Measurements from ENCODE around the gene APOBEC3B. TPM values are rescaled to one million over a fixed set of nuclear protein-coding genes. Genes with fewer than 3 reads are reported as not detected.
"Not testable (repeated sequence)": the region's sequence is repeated elsewhere in the genome, so short reads cannot be mapped to it uniquely, and the experiment has no call there.

The APOBEC3B gene
- total RNA-seq, 1 experiment from 2014 or later, result not detected

DNA sequence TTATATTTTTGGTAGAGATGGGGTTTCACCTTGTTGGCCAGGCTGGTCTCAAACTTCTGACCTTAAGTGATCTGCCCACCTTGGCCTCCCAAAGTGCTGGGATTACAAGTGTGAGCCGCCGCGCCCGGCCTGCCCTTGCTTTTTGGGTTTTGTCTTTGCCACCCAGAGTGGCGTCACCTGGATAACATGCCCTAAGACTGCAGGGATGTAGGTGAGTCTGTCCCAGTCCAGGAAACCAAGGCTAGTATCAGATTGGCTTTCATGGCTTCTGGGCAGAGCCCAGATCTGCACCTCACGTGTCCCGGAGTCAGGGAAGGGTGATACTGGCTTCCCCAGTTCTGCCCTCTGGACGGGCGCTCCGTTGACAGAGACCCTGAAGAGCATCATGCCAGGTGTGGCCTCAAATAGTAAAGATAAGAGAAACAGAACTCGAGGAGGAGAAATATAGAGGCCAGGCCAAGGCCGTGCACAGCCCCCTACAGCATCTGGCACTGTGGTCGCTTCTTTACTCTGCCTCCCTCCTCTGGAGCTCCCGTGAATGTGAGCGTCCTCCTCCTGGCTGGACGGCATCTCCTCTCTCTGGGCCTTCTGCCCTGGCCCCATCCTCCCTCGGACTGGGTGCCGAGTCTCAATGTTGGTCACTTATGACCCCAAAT is 7.8 kb upstream of the APOBEC3B start:
- Histone ChIP-seq H3K9me2 (replicated peaks; ENCODE audit: insufficient read depth, low read length) (no peaks in the 10 kb centered on the region), H3K4me3 (ENCODE audit: low read length) (no peak overlapping the region), H3K27ac (ENCODE audit: low read length) (no peak overlapping the region), H3K27me3 (ENCODE audit: low read length) (no peaks in the 10 kb centered on the region), H3K79me2 (ENCODE audit: low read length) (no peaks in the 10 kb centered on the region), H3K4me1 (ENCODE audit: low read length) (no peaks in the 10 kb centered on the region), H3K9ac (ENCODE audit: low read length) (no peak overlapping the region), H4K20me1 (ENCODE audit: insufficient read depth, low read depth, low read length) (no peaks in the 10 kb centered on the region), H3K9me3 (ENCODE audit: low read length) (no peaks in the 10 kb centered on the region), H3K4me2 (ENCODE audit: low read depth, low read length, poor library complexity, severe bottlenecking) (no peak overlapping the region), H2AFZ (ENCODE audit: low read length) (no peak overlapping the region), H3K36me3 (ENCODE audit: insufficient read depth, low read length) (no peaks in the 10 kb centered on the region)
- DNase-seq, result no peak

- Histone ChIP-seq H3K9me3 (ENCODE audit: low read length) (no peaks in the 10 kb centered on the region), H3K4me3 (ENCODE audit: low read length) (no peak overlapping the region), H2AFZ (ENCODE audit: low read length) (no peak overlapping the region), H3K79me2 (ENCODE audit: low read length) (no peaks in the 10 kb centered on the region), H4K20me1 (ENCODE audit: insufficient read depth, low read depth, low read length) (no peaks in the 10 kb centered on the region), H3K4me2 (ENCODE audit: low read depth, low read length, poor library complexity, severe bottlenecking) (no peak overlapping the region), H3K9ac (ENCODE audit: low read length) (no peak overlapping the region), H3K27me3 (ENCODE audit: low read length) (no peaks in the 10 kb centered on the region), H3K36me3 (ENCODE audit: insufficient read depth, low read length) (no peaks in the 10 kb centered on the region), H3K4me1 (ENCODE audit: low read length) (no peaks in the 10 kb centered on the region), H3K9me2 (replicated peaks; ENCODE audit: insufficient read depth, low read length) (no peaks in the 10 kb centered on the region), H3K27ac (ENCODE audit: low read length) (no peak overlapping the region)
- no peak for DNase-seq
Observed at GRCh38 chr22:38974826-38975175, 7.3 kb upstream of the APOBEC3B start.

GRCh38 chr22:38977289-38977688 is 4.9 kb upstream of the APOBEC3B start:
- H3K9ac ChIP-seq (ENCODE audit: low read length); H3K9me2 ChIP-seq (replicated peaks; ENCODE audit: insufficient read depth, low read length); H3K79me2 ChIP-seq (ENCODE audit: low read length); H3K4me2 ChIP-seq (ENCODE audit: low read depth, low read length, poor library complexity, severe bottlenecking); H3K4me1 ChIP-seq (ENCODE audit: low read length); DNase-seq; H3K27me3 ChIP-seq (ENCODE audit: low read length); H3K4me3 ChIP-seq (ENCODE audit: low read length); H4K20me1 ChIP-seq (ENCODE audit: insufficient read depth, low read depth, low read length); H3K27ac ChIP-seq (ENCODE audit: low read length); H2AFZ ChIP-seq (ENCODE audit: low read length); H3K9me3 ChIP-seq (ENCODE audit: low read length); H3K36me3 ChIP-seq (ENCODE audit: insufficient read depth, low read length): not testable (repeated sequence)

DNA sequence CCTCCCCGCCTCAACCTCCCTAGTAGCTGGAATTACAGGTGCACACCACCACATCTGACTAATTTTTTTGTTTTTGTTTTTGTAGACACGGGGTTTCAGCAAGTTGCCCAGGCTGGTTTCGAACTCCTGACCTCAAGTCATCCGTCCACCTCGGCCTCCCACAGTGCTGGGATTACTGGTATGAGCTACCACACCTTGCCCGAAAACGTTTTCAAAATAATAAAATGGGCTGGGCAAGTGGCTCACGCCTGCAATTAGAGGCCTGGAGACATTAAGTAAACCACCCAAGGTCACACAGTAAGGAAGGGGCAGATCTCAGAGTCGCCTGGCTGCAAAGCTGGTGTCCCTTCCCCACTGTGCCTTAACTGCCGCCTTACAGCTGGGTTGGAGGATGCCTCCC is 1.6 kb upstream of the APOBEC3B start:
- not testable (repeated sequence) for H2AFZ ChIP-seq (ENCODE audit: low read length); H3K79me2 ChIP-seq (ENCODE audit: low read length); DNase-seq; H3K4me2 ChIP-seq (ENCODE audit: low read depth, low read length, poor library complexity, severe bottlenecking); H3K9ac ChIP-seq (ENCODE audit: low read length); H3K27me3 ChIP-seq (ENCODE audit: low read length); H4K20me1 ChIP-seq (ENCODE audit: insufficient read depth, low read depth, low read length); H3K9me2 ChIP-seq (replicated peaks; ENCODE audit: insufficient read depth, low read length); H3K4me3 ChIP-seq (ENCODE audit: low read length); H3K9me3 ChIP-seq (ENCODE audit: low read length); H3K27ac ChIP-seq (ENCODE audit: low read length); H3K4me1 ChIP-seq (ENCODE audit: low read length); H3K36me3 ChIP-seq (ENCODE audit: insufficient read depth, low read length)

DNA sequence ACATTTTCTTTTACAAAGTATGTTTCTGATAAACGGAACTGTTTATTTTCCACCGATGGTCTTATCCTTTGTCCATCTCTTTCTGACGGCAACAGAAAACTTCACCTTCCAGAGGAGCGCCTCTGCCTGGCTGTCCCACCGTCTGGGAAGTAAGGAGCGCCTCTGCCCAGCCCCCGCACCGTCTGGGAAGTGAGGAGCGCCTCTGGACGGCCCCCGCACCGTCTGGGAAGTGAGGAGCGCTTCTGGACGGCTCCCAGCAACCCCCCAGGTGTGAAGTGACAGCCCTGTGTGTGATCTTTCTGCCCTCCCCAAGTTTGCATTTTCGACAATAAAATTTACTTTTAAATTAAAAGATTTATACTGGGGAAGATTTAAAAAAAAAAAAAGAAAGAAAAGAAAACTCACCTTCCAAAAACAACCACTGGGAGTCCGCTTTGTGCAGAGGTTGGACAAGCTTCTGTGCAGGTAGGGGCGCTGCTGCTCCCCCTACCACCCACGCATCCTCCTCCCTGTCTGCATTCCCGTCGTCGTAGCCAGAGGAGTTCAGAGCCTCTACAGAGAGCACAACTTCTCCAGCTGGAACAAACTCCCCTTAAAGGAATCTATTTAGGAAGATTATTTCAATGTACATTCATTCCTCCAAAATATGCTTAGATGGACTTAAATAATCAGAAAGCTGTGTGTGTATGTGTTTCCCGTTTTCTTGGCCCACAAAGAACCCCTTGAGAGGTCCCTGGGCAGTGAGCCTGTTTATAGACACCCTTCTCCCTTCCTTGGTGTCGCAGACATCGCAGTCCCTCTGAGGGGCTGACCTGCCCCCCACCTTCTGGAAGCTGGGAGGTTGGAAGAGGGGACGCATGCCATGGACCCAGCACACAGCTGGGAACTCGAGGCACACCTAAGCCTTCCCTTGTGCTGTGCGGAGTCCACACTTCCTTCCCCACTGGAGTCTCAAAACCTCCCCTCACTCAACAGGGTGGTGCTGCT is 849 bp upstream of the APOBEC3B start:
- H3K27ac ChIP-seq (ENCODE audit: low read length), result no peak overlapping the region
- no peak overlapping the region for H3K4me3 ChIP-seq (ENCODE audit: low read length)

DNA sequence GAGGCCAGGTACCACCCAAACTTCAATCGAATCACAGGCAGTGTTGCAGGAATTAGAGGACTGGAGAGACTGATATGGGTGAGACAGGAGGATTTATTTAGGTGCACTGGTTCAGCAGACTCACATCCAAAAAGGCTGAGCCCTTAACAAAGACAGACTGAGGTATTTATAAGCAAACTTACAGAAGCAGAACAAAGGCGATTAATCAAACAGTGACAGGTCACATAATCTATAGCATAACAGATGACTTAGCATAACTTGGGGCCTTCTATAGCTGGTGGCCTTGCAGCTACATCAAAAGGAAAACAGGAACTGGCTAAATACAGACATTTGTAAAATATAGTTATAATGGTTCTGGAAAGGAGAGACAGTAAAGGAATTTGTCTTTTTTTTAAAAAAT is 2.1 kb downstream of the APOBEC3B start:
- H3K79me2 ChIP-seq (ENCODE audit: low read length), result no peaks in the 10 kb centered on the region
- H3K36me3 ChIP-seq (ENCODE audit: insufficient read depth, low read length), result no peaks in the 10 kb centered on the region
- no peaks in the 10 kb centered on the region for H3K4me1 ChIP-seq (ENCODE audit: low read length)
- H3K27ac ChIP-seq (ENCODE audit: low read length), result no peak overlapping the region
- no peak overlapping the region for H3K9ac ChIP-seq (ENCODE audit: low read length)
- H2AFZ ChIP-seq (ENCODE audit: low read length), result no peak overlapping the region
- no peak overlapping the region for H3K4me2 ChIP-seq (ENCODE audit: low read depth, low read length, poor library complexity, severe bottlenecking)
- no peaks in the 10 kb centered on the region for H3K9me3 ChIP-seq (ENCODE audit: low read length)
- DNase-seq, result peak; percentile 51
- H3K9me2 ChIP-seq (replicated peaks; ENCODE audit: insufficient read depth, low read length), result no peaks in the 10 kb centered on the region
- no peak overlapping the region for H3K4me3 ChIP-seq (ENCODE audit: low read length)
- no peaks in the 10 kb centered on the region for H3K27me3 ChIP-seq (ENCODE audit: low read length)
- no peaks in the 10 kb centered on the region for H4K20me1 ChIP-seq (ENCODE audit: insufficient read depth, low read depth, low read length)

More for the DNA sequence above, 849 bp upstream of the APOBEC3B start:
- Histone ChIP-seq H4K20me1 (ENCODE audit: insufficient read depth, low read depth, low read length) (no peaks in the 10 kb centered on the region), H3K4me1 (ENCODE audit: low read length) (no peaks in the 10 kb centered on the region), H3K36me3 (ENCODE audit: insufficient read depth, low read length) (no peaks in the 10 kb centered on the region), H3K79me2 (ENCODE audit: low read length) (no peaks in the 10 kb centered on the region), H3K9ac (ENCODE audit: low read length) (no peak overlapping the region), H3K9me3 (ENCODE audit: low read length) (no peaks in the 10 kb centered on the region), H3K27me3 (ENCODE audit: low read length) (no peaks in the 10 kb centered on the region), H3K9me2 (replicated peaks; ENCODE audit: insufficient read depth, low read length) (no peaks in the 10 kb centered on the region), H2AFZ (ENCODE audit: low read length) (no peak overlapping the region), H3K4me2 (ENCODE audit: low read depth, low read length, poor library complexity, severe bottlenecking) (no peak overlapping the region)
- DNase-seq, result no peak

DNA sequence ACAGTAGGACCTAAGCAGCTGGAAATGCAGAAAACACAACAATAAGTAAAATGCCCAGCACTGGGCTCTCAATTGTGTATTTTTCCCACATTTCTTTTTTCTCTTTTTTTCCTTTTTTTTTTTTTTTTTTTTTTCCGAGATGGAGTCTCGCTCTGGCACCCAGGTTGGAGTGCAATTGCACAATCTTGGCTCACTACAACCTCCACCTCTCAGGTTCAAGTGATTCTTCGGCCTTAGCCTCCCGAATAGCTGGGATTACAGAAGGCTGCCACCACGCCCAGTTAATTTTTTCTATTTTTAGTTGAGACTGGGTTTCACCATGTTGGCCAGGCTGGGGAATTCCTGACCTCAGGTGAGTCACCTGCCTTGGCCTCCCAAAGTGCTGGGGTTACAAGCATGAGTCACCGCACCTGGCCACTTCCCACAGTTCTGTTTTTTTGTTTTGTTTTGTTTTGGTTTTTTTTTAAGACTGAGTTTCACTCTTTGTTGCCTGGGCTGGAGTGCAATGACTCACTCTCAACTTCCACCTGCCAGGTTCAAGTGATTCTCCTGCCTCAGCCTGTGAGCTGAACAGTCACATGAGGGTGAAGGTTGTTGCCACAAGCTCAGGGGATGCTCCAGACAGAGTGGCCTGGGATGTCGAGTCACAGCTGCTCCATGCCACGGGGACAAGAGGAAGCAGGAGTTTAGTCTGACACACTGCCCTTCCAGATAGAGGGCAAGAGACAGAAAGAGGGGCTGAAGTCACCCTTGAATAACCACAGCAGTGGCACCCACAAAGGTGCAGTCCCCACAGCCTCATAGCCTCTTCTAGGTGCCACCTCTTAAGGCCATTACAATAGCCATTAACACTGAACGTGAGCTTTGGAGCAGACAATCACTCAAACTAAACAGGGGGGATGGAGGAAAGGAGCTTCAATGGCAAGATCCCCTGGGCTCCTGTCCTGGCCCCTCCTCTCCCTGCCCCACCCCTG is 2.9 kb downstream of the APOBEC3B start:
- not testable (repeated sequence) for H3K27me3 ChIP-seq (ENCODE audit: low read length); H2AFZ ChIP-seq (ENCODE audit: low read length); H3K27ac ChIP-seq (ENCODE audit: low read length); H3K4me1 ChIP-seq (ENCODE audit: low read length); H3K79me2 ChIP-seq (ENCODE audit: low read length); H3K9ac ChIP-seq (ENCODE audit: low read length); H3K4me2 ChIP-seq (ENCODE audit: low read depth, low read length, poor library complexity, severe bottlenecking); H3K4me3 ChIP-seq (ENCODE audit: low read length); H4K20me1 ChIP-seq (ENCODE audit: insufficient read depth, low read depth, low read length); DNase-seq; H3K9me3 ChIP-seq (ENCODE audit: low read length); H3K36me3 ChIP-seq (ENCODE audit: insufficient read depth, low read length); H3K9me2 ChIP-seq (replicated peaks; ENCODE audit: insufficient read depth, low read length)

DNA sequence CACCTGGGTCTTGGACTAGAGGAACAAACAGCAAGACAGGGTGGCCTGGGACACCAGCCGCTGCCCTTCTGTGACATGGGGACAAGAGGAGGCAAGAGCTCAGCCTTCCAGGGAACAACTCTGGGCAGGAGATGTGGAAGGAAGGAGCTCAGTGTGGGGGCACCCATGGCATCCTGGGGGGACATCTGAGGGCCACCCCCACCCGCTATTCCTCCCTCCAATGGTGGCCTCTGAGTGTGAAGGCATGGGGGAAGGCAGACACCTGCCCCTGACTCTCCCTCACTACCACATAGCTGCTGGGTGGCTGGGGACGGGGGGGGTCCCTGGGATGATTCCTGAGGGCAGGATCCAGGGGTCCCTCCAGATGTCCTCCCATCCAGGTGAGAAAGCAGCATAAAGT is 4.5 kb downstream of the APOBEC3B start:
- Histone ChIP-seq H3K4me1 (ENCODE audit: low read length) (no peaks in the 10 kb centered on the region), H3K27me3 (ENCODE audit: low read length) (no peaks in the 10 kb centered on the region), H3K36me3 (ENCODE audit: insufficient read depth, low read length) (no peaks in the 10 kb centered on the region), H3K9me3 (ENCODE audit: low read length) (no peaks in the 10 kb centered on the region), H3K79me2 (ENCODE audit: low read length) (no peaks in the 10 kb centered on the region), H3K27ac (ENCODE audit: low read length) (no peak overlapping the region), H2AFZ (ENCODE audit: low read length) (no peak overlapping the region), H3K4me3 (ENCODE audit: low read length) (no peak overlapping the region), H3K9me2 (replicated peaks; ENCODE audit: insufficient read depth, low read length) (no peaks in the 10 kb centered on the region), H4K20me1 (ENCODE audit: insufficient read depth, low read depth, low read length) (no peaks in the 10 kb centered on the region), H3K4me2 (ENCODE audit: low read depth, low read length, poor library complexity, severe bottlenecking) (no peak overlapping the region), H3K9ac (ENCODE audit: low read length) (no peak overlapping the region)
- DNase-seq, result no peak

All from Karpas-422 (cell line).